ENCODE data around the gene ADGRG1. TPM values are rescaled to one million over a fixed set of nuclear protein-coding genes. Genes with fewer than 3 reads are reported as not detected.
A peak's percentile ranks its signal among the peaks of the same experiment; 100 is the strongest.

The ADGRG1 gene
- total and polyA plus RNA-seq, 12 donors, result 1.8 to 69.9 (median 41.4) TPM

- Histone ChIP-seq H3K4me1 (replicated peaks in 1 of 2) (no peaks in the 10 kb centered on the region), H3K4me3 (no peak overlapping the region), H3K36me3 (replicated peaks in 1 of 2) (no peaks in the 10 kb centered on the region), H3K27ac (no peak overlapping the region), H3K27me3 (peaks cover 6% of the 10 kb centered on the region), H3K9me3 (replicated peaks in 1 of 3) (no peaks in the 10 kb centered on the region)
- TF ChIP-seq POLR2A (IDR thresholded peaks at IDR 0.05) (no peak), CTCF (IDR thresholded peaks at IDR 0.05) (no peak)
- intact Hi-C loops (cut with DNase I), result loop anchor here (5.0 kb wide), 1 partner anchor 46 kb away; no protein-coding TSS in a partner anchor
- peak in 2 of 7 donors; percentile 5 to 17 for DNase-seq
- WGBS, 4 donors, result 54 to 77% (median 68%) methylated on average over 2 of the region's 2 CpGs
Observed at GRCh38 chr16:57600952-57601580, 27.4 kb upstream of the ADGRG1 start.

GRCh38 chr16:57601801-57602478 is 26.5 kb upstream of the ADGRG1 start:
- Histone ChIP-seq H3K27ac (no peak overlapping the region), H3K4me3 (no peak overlapping the region), H3K9me3 (replicated peaks in 1 of 3) (no peaks in the 10 kb centered on the region), H3K4me1 (replicated peaks in 1 of 2) (no peaks in the 10 kb centered on the region), H3K27me3 (peaks cover 6% of the 10 kb centered on the region), H3K36me3 (replicated peaks in 1 of 2) (no peaks in the 10 kb centered on the region)
- peak in 2 of 7 donors; percentile 11 to 46 for DNase-seq
- no peak for TF ChIP-seq POLR2A (IDR thresholded peaks at IDR 0.05)
- 60 to 66% (median 66%) methylated on average over 10 of the region's 10 CpGs for WGBS, 4 donors
- intact Hi-C loops (cut with DNase I), result loop anchor here (5.0 kb wide), 1 partner anchor 45 kb away; no protein-coding TSS in a partner anchor

GRCh38 chr16:57603115-57604024 is 25.1 kb upstream of the ADGRG1 start:
- DNase-seq, result peak in 2 of 7 donors; percentile 8 to 44
- TF ChIP-seq POLR2A (IDR thresholded peaks at IDR 0.05) (no peak), CTCF (IDR thresholded peaks at IDR 0.05) (no peak)
- intact Hi-C loops (cut with DNase I), result loop anchor here (5.0 kb wide), 1 partner anchor 44 kb away; no protein-coding TSS in a partner anchor
- no peak overlapping the region for H3K27ac ChIP-seq
- no peaks in the 10 kb centered on the region for H3K36me3 ChIP-seq (replicated peaks in 1 of 2)
- H3K4me3 ChIP-seq, result no peak overlapping the region
- H3K9me3 ChIP-seq (replicated peaks in 1 of 3), result no peaks in the 10 kb centered on the region
- 64 to 73% (median 70%) methylated on average over 17 of the region's 17 CpGs for WGBS, 4 donors
- peaks cover 6% of the 10 kb centered on the region for H3K27me3 ChIP-seq
- H3K4me1 ChIP-seq (replicated peaks in 1 of 2), result no peaks in the 10 kb centered on the region

GRCh38 chr16:57604177-57604576 is 24.3 kb upstream of the ADGRG1 start:
- H3K36me3 ChIP-seq (replicated peaks in 1 of 2), result no peaks in the 10 kb centered on the region
- no peaks in the 10 kb centered on the region for H3K9me3 ChIP-seq (replicated peaks in 1 of 3)
- peaks cover 6% of the 10 kb centered on the region for H3K27me3 ChIP-seq
- no peaks in the 10 kb centered on the region for H3K4me1 ChIP-seq (replicated peaks in 1 of 2)
- H3K27ac ChIP-seq, result no peak overlapping the region
- WGBS, 4 donors, result 90 to 94% (median 91%) methylated on average over 7 of the region's 7 CpGs
- intact Hi-C loops (cut with DNase I), result loop anchor here (5.0 kb wide), 1 partner anchor 43 kb away; no protein-coding TSS in a partner anchor
- no peak overlapping the region for H3K4me3 ChIP-seq
- peak in 1 of 7 donors; percentile 18 for DNase-seq
- TF ChIP-seq POLR2A (IDR thresholded peaks at IDR 0.05) (no peak), CTCF (IDR thresholded peaks at IDR 0.05) (no peak)
